Loucy (cell line): Measurements from ENCODE around the gene COMMD2.

ENCODE experiments used
- EZH2phosphoT487 ChIP-seq: fragments of 200-600 bp; IDR thresholded peaks from 2 replicates; pipeline ENCODE4 v1.6.1; 2018; ENCODE audit warnings: antibody characterized with exemption, mild to moderate bottlenecking, moderate library complexity, borderline replicate concordance
- TF ChIP-seq, protein P1 (sequence below): fragments of 200-600 bp; sonication (generic); conservative IDR thresholded peaks from 2 replicates; pipeline ENCODE4 v1.5.1; 2014; ENCODE audit warnings: mild to moderate bottlenecking, antibody characterized with exemption, low read length

DNA sequence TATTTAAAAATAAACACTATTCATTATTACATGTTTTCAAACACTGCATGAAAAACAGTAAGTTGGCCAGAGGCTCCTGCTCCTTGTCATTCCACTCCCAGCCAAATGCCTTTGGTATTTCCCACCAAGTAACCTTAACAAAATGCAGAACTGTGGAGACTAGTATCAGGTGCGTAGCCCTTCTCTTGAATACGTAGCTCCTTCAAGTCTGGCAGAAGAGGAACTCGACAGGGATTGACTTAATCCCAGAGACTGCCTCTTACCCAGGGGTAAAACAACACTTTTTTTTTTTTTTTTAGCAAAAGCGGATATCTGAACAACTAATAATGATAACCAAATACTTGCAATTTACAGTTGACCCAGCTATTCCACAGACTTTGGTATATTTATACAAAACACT, 738 bp downstream of the COMMD2 start:
- TF ChIP-seq, protein P1, sequence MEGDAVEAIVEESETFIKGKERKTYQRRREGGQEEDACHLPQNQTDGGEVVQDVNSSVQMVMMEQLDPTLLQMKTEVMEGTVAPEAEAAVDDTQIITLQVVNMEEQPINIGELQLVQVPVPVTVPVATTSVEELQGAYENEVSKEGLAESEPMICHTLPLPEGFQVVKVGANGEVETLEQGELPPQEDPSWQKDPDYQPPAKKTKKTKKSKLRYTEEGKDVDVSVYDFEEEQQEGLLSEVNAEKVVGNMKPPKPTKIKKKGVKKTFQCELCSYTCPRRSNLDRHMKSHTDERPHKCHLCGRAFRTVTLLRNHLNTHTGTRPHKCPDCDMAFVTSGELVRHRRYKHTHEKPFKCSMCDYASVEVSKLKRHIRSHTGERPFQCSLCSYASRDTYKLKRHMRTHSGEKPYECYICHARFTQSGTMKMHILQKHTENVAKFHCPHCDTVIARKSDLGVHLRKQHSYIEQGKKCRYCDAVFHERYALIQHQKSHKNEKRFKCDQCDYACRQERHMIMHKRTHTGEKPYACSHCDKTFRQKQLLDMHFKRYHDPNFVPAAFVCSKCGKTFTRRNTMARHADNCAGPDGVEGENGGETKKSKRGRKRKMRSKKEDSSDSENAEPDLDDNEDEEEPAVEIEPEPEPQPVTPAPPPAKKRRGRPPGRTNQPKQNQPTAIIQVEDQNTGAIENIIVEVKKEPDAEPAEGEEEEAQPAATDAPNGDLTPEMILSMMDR: no peak
- TF ChIP-seq EZH2phosphoT487: no peak
